Endothelial cell of umbilical vein (primary cell): ENCODE results near the gene S100A14.

Experiments
- EZH2 ChIP-seq: IDR thresholded peaks from 2 replicates; pipeline ENCODE4 v1.6.1; 2012; ENCODE audit warnings: borderline replicate concordance, low read depth, mild to moderate bottlenecking, moderate library complexity, low read length, inconsistent platforms; ENCODE audit not compliant: severe bottlenecking
- GATA2 ChIP-seq: IDR thresholded peaks from 2 replicates; pipeline ENCODE4 v1.7.0; 2011; ENCODE audit warnings: low read depth, mild to moderate bottlenecking, moderate library complexity, mixed read lengths, low read length; ENCODE audit not compliant: insufficient read length, insufficient read depth
- JUN ChIP-seq: IDR thresholded peaks from 2 replicates; pipeline ENCODE4 v1.6.1; 2011; ENCODE audit warnings: borderline replicate concordance, low read depth; ENCODE audit not compliant: insufficient read length, insufficient read depth
- MYC ChIP-seq: IDR thresholded peaks from one replicate; pipeline ENCODE4 v1.6.1; 2011; ENCODE audit warnings: mild to moderate bottlenecking, low read depth, low read length
- POLR2A ChIP-seq: IDR thresholded peaks from 2 replicates; pipeline ENCODE4 v1.6.1; 2012; ENCODE audit warnings: low read depth, mild to moderate bottlenecking, control low read depth, low read length
- POLR2AphosphoS5 ChIP-seq: IDR thresholded peaks from 2 replicates; pipeline ENCODE4 v1.6.1; 2012; ENCODE audit warnings: low read depth, mild to moderate bottlenecking, control low read depth, low read length, moderate library complexity; ENCODE audit not compliant: insufficient read depth
- TF ChIP-seq, protein P1 (sequence below), 2 donors: IDR thresholded peaks; 1 replicate in 1 of 2; 2 replicates in 1 of 2; pipeline ENCODE4 v1.5.1; 2011; ENCODE audit warnings: low read length in 2 of 2, mild to moderate bottlenecking in 2 of 2, moderate library complexity in 2 of 2, control low read depth in 1 of 2, inconsistent platforms in 1 of 2, low read depth in 1 of 2; ENCODE audit not compliant: insufficient read depth in 1 of 2; ENCODE audit errors: extremely low read depth in 1 of 2
- TF ChIP-seq, protein P2 (sequence below): IDR thresholded peaks from 2 replicates; pipeline ENCODE4 v1.6.1; 2011; ENCODE audit not compliant: insufficient read depth, insufficient read length

DNA sequence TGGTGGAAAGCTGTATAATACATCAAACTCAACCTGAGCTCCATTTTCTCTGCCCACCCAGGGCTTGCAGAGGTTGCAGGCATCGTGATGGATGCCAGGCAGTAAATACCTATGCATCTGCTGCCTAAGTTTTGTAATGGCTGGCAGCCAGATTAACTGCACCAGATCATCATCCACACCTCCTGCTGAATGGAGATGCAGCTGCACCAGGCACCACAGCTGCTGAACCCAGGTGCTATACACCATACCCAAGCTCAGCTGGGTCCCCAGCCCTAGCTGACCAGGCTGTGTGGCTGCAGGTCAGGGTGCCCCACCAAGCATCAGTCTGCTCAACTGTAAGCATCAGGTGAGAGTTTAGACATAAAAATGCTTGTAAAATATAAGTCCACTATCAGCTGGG is 35.6 kb upstream of the S100A14 start:
- no peak for TF ChIP-seq JUN
- TF ChIP-seq, protein P1, sequence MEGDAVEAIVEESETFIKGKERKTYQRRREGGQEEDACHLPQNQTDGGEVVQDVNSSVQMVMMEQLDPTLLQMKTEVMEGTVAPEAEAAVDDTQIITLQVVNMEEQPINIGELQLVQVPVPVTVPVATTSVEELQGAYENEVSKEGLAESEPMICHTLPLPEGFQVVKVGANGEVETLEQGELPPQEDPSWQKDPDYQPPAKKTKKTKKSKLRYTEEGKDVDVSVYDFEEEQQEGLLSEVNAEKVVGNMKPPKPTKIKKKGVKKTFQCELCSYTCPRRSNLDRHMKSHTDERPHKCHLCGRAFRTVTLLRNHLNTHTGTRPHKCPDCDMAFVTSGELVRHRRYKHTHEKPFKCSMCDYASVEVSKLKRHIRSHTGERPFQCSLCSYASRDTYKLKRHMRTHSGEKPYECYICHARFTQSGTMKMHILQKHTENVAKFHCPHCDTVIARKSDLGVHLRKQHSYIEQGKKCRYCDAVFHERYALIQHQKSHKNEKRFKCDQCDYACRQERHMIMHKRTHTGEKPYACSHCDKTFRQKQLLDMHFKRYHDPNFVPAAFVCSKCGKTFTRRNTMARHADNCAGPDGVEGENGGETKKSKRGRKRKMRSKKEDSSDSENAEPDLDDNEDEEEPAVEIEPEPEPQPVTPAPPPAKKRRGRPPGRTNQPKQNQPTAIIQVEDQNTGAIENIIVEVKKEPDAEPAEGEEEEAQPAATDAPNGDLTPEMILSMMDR (IDR thresholded peaks at IDR 0.05; ENCODE audit: extremely low read depth in 1 of 2, insufficient read depth in 1 of 2, low read depth in 1 of 2, low read length in 2 of 2): no peak
- TF ChIP-seq, protein P2, sequence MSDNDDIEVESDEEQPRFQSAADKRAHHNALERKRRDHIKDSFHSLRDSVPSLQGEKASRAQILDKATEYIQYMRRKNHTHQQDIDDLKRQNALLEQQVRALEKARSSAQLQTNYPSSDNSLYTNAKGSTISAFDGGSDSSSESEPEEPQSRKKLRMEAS: no peak
- no peak for TF ChIP-seq POLR2A
- TF ChIP-seq MYC: no peak
- TF ChIP-seq EZH2: no peak
- TF ChIP-seq POLR2AphosphoS5: no peak
- no peak for TF ChIP-seq GATA2
